T follicular helper cell (primary cell): Measurements from ENCODE around the gene DAB2.

Source experiments
- DNase-seq: peaks from one replicate; pipeline ENCODE4 v3.0.0-alpha.2; 2020; ENCODE audit warnings: low read depth
- total RNA-seq, 2 experiments: gene quantifications; one replicate each; lab custom pipeline; 2026; lab: John Stamatoyannopoulos, UW

Gene DAB2
- total RNA-seq, result 0 to 0.13 reads per million in 2 experiments

- no peak for DNase-seq
These were observed at the start of gene DAB2 for GRCh38 chr5:39424736-39425637. Gene DAB2 (minus strand): TSS chr5:39424980. CDS start chr5:39394320, 30,660 bp downstream.

GRCh38 chr5:39473156-39473775 lies 48.5 kb upstream of the DAB2 start:
- no peak for DNase-seq

- DNase-seq, result no peak
These were observed 47.2 kb upstream of the DAB2 start for GRCh38 chr5:39471836-39472508.

GRCh38 chr5:39470811-39471210 lies 46.0 kb upstream of the DAB2 start:
- DNase-seq, result no peak

GRCh38 chr5:39469777-39470415 lies 45.1 kb upstream of the DAB2 start:
- no peak for DNase-seq

GRCh38 chr5:39469176-39469575 lies 44.4 kb upstream of the DAB2 start:
- DNase-seq, result no peak

- DNase-seq, result no peak
These were observed 42.1 kb upstream of the DAB2 start for GRCh38 chr5:39466846-39467245.

- DNase-seq, result no peak
These were observed 41.1 kb upstream of the DAB2 start for GRCh38 chr5:39465843-39466242.

- no peak for DNase-seq
These were observed 40.3 kb upstream of the DAB2 start for GRCh38 chr5:39465097-39465496.

- no peak for DNase-seq
These were observed 39.3 kb upstream of the DAB2 start for GRCh38 chr5:39464088-39464487.

GRCh38 chr5:39462211-39462610 lies 37.4 kb upstream of the DAB2 start:
- no peak for DNase-seq

GRCh38 chr5:39461007-39461682 lies 36.4 kb upstream of the DAB2 start:
- DNase-seq, result no peak

- DNase-seq, result no peak
These were observed 35.1 kb upstream of the DAB2 start for GRCh38 chr5:39459907-39460306.

- DNase-seq, result no peak
These were observed 34.3 kb upstream of the DAB2 start for GRCh38 chr5:39459071-39459470.

GRCh38 chr5:39455645-39456044 lies 30.9 kb upstream of the DAB2 start:
- no peak for DNase-seq

GRCh38 chr5:39453606-39454005 lies 28.8 kb upstream of the DAB2 start:
- DNase-seq, result no peak

- DNase-seq, result no peak
These were observed 28.1 kb upstream of the DAB2 start for GRCh38 chr5:39452846-39453245.

- no peak for DNase-seq
These were observed 26.6 kb upstream of the DAB2 start for GRCh38 chr5:39451276-39451941.

GRCh38 chr5:39450487-39450886 lies 25.7 kb upstream of the DAB2 start:
- DNase-seq, result no peak

GRCh38 chr5:39449591-39449990 lies 24.8 kb upstream of the DAB2 start:
- no peak for DNase-seq

GRCh38 chr5:39448506-39449128 lies 23.8 kb upstream of the DAB2 start:
- no peak for DNase-seq
